ENCODE measurements around the gene IFT74.
A peak's percentile ranks its signal among the peaks of the same experiment; 100 is the strongest.

Gene IFT74

GRCh38 chr9:26955921-26956859 is at the start of gene IFT74:
Gene IFT74, plus strand, starts transcription at chr9:26956412. Its CDS starts 5,556 bp downstream, at chr9:26961968.
- TF ChIP-seq CTCF (IDR thresholded peaks at IDR 0.05; ENCODE audit: extremely low read depth, missing control alignments) = no peak
- DNase-seq (ENCODE audit: low spot score) = peak; percentile 93

GRCh38 chr9:26913138-26913668 is 43.0 kb upstream of the IFT74 start:
- TF ChIP-seq CTCF (IDR thresholded peaks at IDR 0.05; ENCODE audit: extremely low read depth, missing control alignments) = no peak

GRCh38 chr9:26919698-26920097 is 36.5 kb upstream of the IFT74 start:
- TF ChIP-seq CTCF (IDR thresholded peaks at IDR 0.05; ENCODE audit: extremely low read depth, missing control alignments) = no peak

More at GRCh38 chr9:26913138-26913668, 43.0 kb upstream of the IFT74 start:
- DNase-seq (ENCODE audit: low spot score) = no peak

GRCh38 chr9:26925609-26926008 is 30.6 kb upstream of the IFT74 start:
- DNase-seq (ENCODE audit: low spot score) = no peak
- no peak for TF ChIP-seq CTCF (IDR thresholded peaks at IDR 0.05; ENCODE audit: extremely low read depth, missing control alignments)

More at GRCh38 chr9:26919698-26920097, 36.5 kb upstream of the IFT74 start:
- no peak for DNase-seq (ENCODE audit: low spot score)

- DNase-seq (ENCODE audit: low spot score) = no peak
- no peak for TF ChIP-seq CTCF (IDR thresholded peaks at IDR 0.05; ENCODE audit: extremely low read depth, missing control alignments)
Observed at GRCh38 chr9:26928902-26929495, 27.2 kb upstream of the IFT74 start.

GRCh38 chr9:26935847-26936246 is 20.4 kb upstream of the IFT74 start:
- DNase-seq (ENCODE audit: low spot score) = no peak
- no peak for TF ChIP-seq CTCF (IDR thresholded peaks at IDR 0.05; ENCODE audit: extremely low read depth, missing control alignments)

All from GM20000 (cell line).